Stomach (tissue), 9 donors: ENCODE data around the gene ANKRD44. TPM values are rescaled to one million over a fixed set of nuclear protein-coding genes. Genes with fewer than 3 reads are reported as not detected.

ENCODE experiments used
- DNase-seq, 2 donors: peaks; one replicate each; pipeline versions ENCODE4 v3.0.0 to v3.0.0-alpha.2; 2013 to 2019
- H3K27ac ChIP-seq, 5 donors: fragments of 200-600 bp in 4 of 5; sonication (generic) in 4 of 5; one replicate each; pipeline ENCODE4 v1.5.1; 2013 to 2019; ENCODE audit warnings: mild to moderate bottlenecking in 1 of 5, moderate library complexity in 1 of 5
- H3K27me3 ChIP-seq, 3 donors: fragments of 200-600 bp; sonication (generic); one replicate each; pipeline ENCODE4 v1.5.1; 2017 to 2019; ENCODE audit warnings: mixed run types in 1 of 3
- H3K36me3 ChIP-seq, 4 donors: fragments of 200-600 bp; sonication (generic); 1 replicate in 3 of 4; 2 replicates in 1 of 4; pipeline ENCODE4 v1.5.1; 2016 to 2019
- H3K4me1 ChIP-seq, 4 donors: fragments of 200-600 bp; sonication (generic); one replicate each; pipeline ENCODE4 v1.5.1; 2016 to 2019
- H3K4me3 ChIP-seq, 4 donors: fragments of 200-600 bp; sonication (generic) in 3 of 4; one replicate each; pipeline ENCODE4 v1.5.1; 2016 to 2019; ENCODE audit warnings: mild to moderate bottlenecking in 1 of 4
- H3K9me3 ChIP-seq, 4 donors: fragments of 200-600 bp; sonication (generic); one replicate each; pipeline ENCODE4 v1.5.1; 2016 to 2019
- EP300 ChIP-seq: sonication (generic); formaldehyde crosslinking; IDR thresholded peaks from one replicate; pipeline ENCODE4 v1.6.1; 2017; ENCODE audit warnings: antibody characterized with exemption
- POLR2A ChIP-seq, 4 donors: fragments of 450-650 bp; IDR thresholded peaks; one replicate each; pipeline ENCODE4 v1.6.1; 2016; ENCODE audit warnings: antibody characterized with exemption in 4 of 4, control low read depth in 2 of 4, mild to moderate bottlenecking in 1 of 4, moderate library complexity in 1 of 4
- POLR2AphosphoS5 ChIP-seq, 3 donors: sonication (generic); formaldehyde crosslinking; IDR thresholded peaks; one replicate each; pipeline ENCODE4 v1.6.1; 2016; ENCODE audit warnings: antibody characterized with exemption in 3 of 3
- WGBS, 5 donors: extraction: QIAGEN DNeasy Blood & Tissue Kit in 3 of 5; methylation state at CpG; one replicate each; pipeline versions ENCODE4 v1.1.5 to v1.1.7; 2013 to 2018; 5-methylcytosine and 5-hydroxymethylcytosine counted together
- intact Hi-C: fragments of 100-400 bp; cut with DNase I; formaldehyde crosslinking; loops from one replicate; pipeline ENCODE4 v1.15.1; 2023; ENCODE audit warnings: low total_unique reads
- polyA plus RNA-seq, 3 donors: library from polyadenylated mRNA; stranded (reverse); fragments of 200-250 nt; gene quantifications; one replicate each; pipeline ENCODE4 v1.2.3, GENCODE V29; 2013
- total RNA-seq, 5 donors: library from RNA; depleted of rRNA; stranded (reverse); fragments of >200 nt; gene quantifications; one replicate each; pipeline versions ENCODE4 v1.1.0 to v1.2.3, GENCODE V29; 2014 to 2016
- TF ChIP-seq, protein P1 (sequence below), 7 experiments: fragments of 450-650 bp in 4 of 7; fragments of 200-600 bp in 3 of 7; sonication (generic) in 3 of 7; IDR thresholded peaks; one replicate each; pipeline ENCODE4 v1.5.1; 2016 to 2019; ENCODE audit warnings: antibody characterized with exemption in 7 of 7, control low read depth in 2 of 7, mild to moderate bottlenecking in 1 of 7
- donor health status: healthy with polysubstance abuse.
- donor health status: Bipolar disorder and iron deficiency.
- donor health status: healthy.

ANKRD44 gene
- total and polyA plus RNA-seq, 8 donors = 1.2 to 58.4 (median 7.0) TPM

DNA sequence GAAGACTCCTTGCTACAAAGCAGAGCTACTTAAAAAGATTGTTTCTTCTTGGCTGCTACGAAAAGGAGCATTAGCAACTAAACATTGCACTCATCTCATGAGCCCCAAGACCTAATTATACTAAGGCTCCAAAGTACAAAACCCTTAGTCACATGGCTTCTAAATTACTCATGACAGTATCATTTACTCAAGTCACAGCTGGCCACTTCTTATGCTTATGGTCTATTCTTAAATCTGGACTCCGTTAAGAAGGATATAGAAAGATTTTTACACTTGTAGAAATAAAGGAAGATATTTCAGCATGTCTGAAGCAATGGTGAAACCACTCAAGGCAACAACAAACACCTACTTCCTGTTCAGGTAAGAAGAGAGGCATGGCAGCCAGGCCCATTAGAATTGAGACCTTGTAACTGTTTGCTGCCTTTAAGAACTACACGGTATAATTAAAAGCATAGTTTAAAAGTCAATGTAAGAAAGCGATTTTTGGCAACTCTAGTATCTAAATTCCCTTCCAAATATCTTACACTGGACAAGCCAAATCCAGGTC lies 12.7 kb downstream of the ANKRD44 start:
- Histone ChIP-seq H3K36me3 (peaks cover 0 to 3% (median 0%) of the 10 kb centered on the region in 4 donors), H3K4me1 (peaks cover 3 to 46% (median 14%) of the 10 kb centered on the region in 4 donors), H3K27me3 (no peaks in the 10 kb centered on the region), H3K4me3 (no peak overlapping the region), H3K9me3 (no peaks in the 10 kb centered on the region), H3K27ac (peak overlapping the region in 3 of 5 donors; percentile 7 to 74 (median 24))
- WGBS, 5 donors = 81 to 91% (median 87%) methylated on average over 4 of the region's 4 CpGs
- no peak for TF ChIP-seq POLR2A (IDR thresholded peaks at IDR 0.05)
- intact Hi-C loops = no loop called here
- no peak for DNase-seq

GRCh38 chr2:197297266-197297665 lies 13.3 kb downstream of the ANKRD44 start:
- Histone ChIP-seq H3K4me1 (peaks cover 3 to 52% (median 14%) of the 10 kb centered on the region in 4 donors), H3K27ac (peak overlapping the region in 2 of 5 donors; percentile 24 to 74), H3K4me3 (no peak overlapping the region), H3K36me3 (peaks cover 0 to 3% (median 0%) of the 10 kb centered on the region in 4 donors), H3K9me3 (no peaks in the 10 kb centered on the region), H3K27me3 (no peaks in the 10 kb centered on the region)
- TF ChIP-seq POLR2A (IDR thresholded peaks at IDR 0.05) (no peak), POLR2AphosphoS5 (IDR thresholded peaks at IDR 0.05) (no peak), EP300 (no peak)
- TF ChIP-seq, protein P1, sequence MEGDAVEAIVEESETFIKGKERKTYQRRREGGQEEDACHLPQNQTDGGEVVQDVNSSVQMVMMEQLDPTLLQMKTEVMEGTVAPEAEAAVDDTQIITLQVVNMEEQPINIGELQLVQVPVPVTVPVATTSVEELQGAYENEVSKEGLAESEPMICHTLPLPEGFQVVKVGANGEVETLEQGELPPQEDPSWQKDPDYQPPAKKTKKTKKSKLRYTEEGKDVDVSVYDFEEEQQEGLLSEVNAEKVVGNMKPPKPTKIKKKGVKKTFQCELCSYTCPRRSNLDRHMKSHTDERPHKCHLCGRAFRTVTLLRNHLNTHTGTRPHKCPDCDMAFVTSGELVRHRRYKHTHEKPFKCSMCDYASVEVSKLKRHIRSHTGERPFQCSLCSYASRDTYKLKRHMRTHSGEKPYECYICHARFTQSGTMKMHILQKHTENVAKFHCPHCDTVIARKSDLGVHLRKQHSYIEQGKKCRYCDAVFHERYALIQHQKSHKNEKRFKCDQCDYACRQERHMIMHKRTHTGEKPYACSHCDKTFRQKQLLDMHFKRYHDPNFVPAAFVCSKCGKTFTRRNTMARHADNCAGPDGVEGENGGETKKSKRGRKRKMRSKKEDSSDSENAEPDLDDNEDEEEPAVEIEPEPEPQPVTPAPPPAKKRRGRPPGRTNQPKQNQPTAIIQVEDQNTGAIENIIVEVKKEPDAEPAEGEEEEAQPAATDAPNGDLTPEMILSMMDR (IDR thresholded peaks at IDR 0.05) = no peak
- intact Hi-C loops = no loop called here
- 80 to 91% (median 89%) methylated on average over 2 of the region's 2 CpGs for WGBS, 5 donors
- DNase-seq = no peak

DNA sequence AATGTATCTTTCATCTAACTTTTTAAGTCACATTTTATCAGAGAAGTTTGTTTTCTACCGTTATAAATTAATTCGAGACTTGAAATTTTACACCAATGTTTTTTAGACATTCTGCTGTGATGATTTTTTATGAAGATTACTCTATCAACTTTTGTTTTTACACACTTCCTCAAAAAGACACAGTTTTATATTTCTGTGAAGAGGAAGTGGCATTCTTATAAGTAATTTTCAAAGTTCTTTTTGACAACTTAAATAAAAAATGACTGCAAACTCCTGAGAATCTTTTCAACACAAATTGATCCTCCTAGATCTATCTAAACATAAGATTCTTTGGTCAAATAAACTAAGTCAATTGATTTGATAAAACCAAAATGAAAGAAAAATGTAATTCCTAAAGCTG lies 13.7 kb downstream of the ANKRD44 start:
- no peak for TF ChIP-seq EP300
- TF ChIP-seq POLR2A (IDR thresholded peaks at IDR 0.05) = no peak
- TF ChIP-seq, protein P1 (IDR thresholded peaks at IDR 0.05) = no peak
- no peak for TF ChIP-seq POLR2AphosphoS5 (IDR thresholded peaks at IDR 0.05)
- Histone ChIP-seq H3K27me3 (no peaks in the 10 kb centered on the region), H3K36me3 (peaks cover 0 to under 1% (median 0%) of the 10 kb centered on the region in 4 donors), H3K4me1 (peaks cover 0 to 50% (median 14%) of the 10 kb centered on the region in 4 donors), H3K9me3 (no peaks in the 10 kb centered on the region), H3K27ac (peak overlapping the region in 3 of 5 donors; percentile 24 to 74 (median 35)), H3K4me3 (no peak overlapping the region)
- intact Hi-C loops = no loop called here
- DNase-seq = no peak
- 63 to 77% (median 75%) methylated on average over 2 of the region's 2 CpGs for WGBS, 5 donors

GRCh38 chr2:197294260-197294659 lies 16.3 kb downstream of the ANKRD44 start:
- WGBS, 5 donors = 69 to 81% (median 76%) methylated on average over 3 of the region's 3 CpGs
- no peaks in the 10 kb centered on the region for H3K27me3 ChIP-seq

More at GRCh38 chr2:197294260-197294659, 16.3 kb downstream of the ANKRD44 start:
- no peaks in the 10 kb centered on the region for H3K36me3 ChIP-seq
- no peak for DNase-seq
- TF ChIP-seq EP300 (no peak), POLR2AphosphoS5 (IDR thresholded peaks at IDR 0.05) (no peak), POLR2A (IDR thresholded peaks at IDR 0.05) (no peak)
- TF ChIP-seq, protein P1 (IDR thresholded peaks at IDR 0.05) = no peak
- peak overlapping the region in 3 of 5 donors; percentile 50 to 68 (median 59) for H3K27ac ChIP-seq
- H3K9me3 ChIP-seq = no peaks in the 10 kb centered on the region
- intact Hi-C loops = no loop called here
- peaks cover 0 to 42% (median 14%) of the 10 kb centered on the region in 4 donors for H3K4me1 ChIP-seq
- no peak overlapping the region for H3K4me3 ChIP-seq
